C4-2B (cell line): Measurements from ENCODE around the gene FBXO31.
"Not testable (repeated sequence)": the region's sequence is repeated elsewhere in the genome, so short reads cannot be mapped to it uniquely, and the experiment has no call there.

Source experiments
- H3K27ac ChIP-seq: fragments of 450-650 bp; 2 replicates; pipeline ENCODE4 v1.5.1; 2017
- CTCF ChIP-seq: fragments of 450-650 bp; conservative IDR thresholded peaks from 2 replicates; pipeline ENCODE4 v1.5.1; 2017; ENCODE audit warnings: mild to moderate bottlenecking
- ZFX ChIP-seq: fragments of 450-650 bp; IDR thresholded peaks from 2 replicates; pipeline ENCODE4 v1.6.1; 2017

Gene FBXO31

GRCh38 chr16:87389245-87389644 lies 5.7 kb upstream of the FBXO31 start:
- H3K27ac ChIP-seq = no peak overlapping the region
- TF ChIP-seq ZFX (no peak), CTCF (no peak)

- no peak overlapping the region for H3K27ac ChIP-seq
These were observed 5.2 kb upstream of the FBXO31 start for GRCh38 chr16:87388818-87389134.

GRCh38 chr16:87387942-87388817 lies 4.6 kb upstream of the FBXO31 start:
- H3K27ac ChIP-seq = peak overlapping the region; percentile 29
- no peak for TF ChIP-seq CTCF
- no peak for TF ChIP-seq ZFX

More at GRCh38 chr16:87388818-87389134, 5.2 kb upstream of the FBXO31 start:
- TF ChIP-seq CTCF (no peak), ZFX (no peak)

- not testable (repeated sequence) for H3K27ac ChIP-seq
These were observed 1.2 kb upstream of the FBXO31 start for GRCh38 chr16:87384875-87385167.

GRCh38 chr16:87384162-87384874 lies 742 bp upstream of the FBXO31 start:
- TF ChIP-seq ZFX (no peak), CTCF (no peak)
- H3K27ac ChIP-seq = peak overlapping the region; percentile 78

GRCh38 chr16:87382023-87382785 lies 1.4 kb downstream of the FBXO31 start:
- TF ChIP-seq ZFX = no peak
- TF ChIP-seq CTCF = no peak
- H3K27ac ChIP-seq = peak overlapping the region; percentile 78

GRCh38 chr16:87380881-87381280 lies 2.7 kb downstream of the FBXO31 start:
- peak overlapping the region; percentile 10; the same call in 1 of the 2 replicates for H3K27ac ChIP-seq
- TF ChIP-seq ZFX (no peak), CTCF (no peak)
